ENCODE results near the gene MAPK1IP1L.
A peak's percentile ranks its signal among the peaks of the same experiment; 100 is the strongest.

The MAPK1IP1L gene

DNA sequence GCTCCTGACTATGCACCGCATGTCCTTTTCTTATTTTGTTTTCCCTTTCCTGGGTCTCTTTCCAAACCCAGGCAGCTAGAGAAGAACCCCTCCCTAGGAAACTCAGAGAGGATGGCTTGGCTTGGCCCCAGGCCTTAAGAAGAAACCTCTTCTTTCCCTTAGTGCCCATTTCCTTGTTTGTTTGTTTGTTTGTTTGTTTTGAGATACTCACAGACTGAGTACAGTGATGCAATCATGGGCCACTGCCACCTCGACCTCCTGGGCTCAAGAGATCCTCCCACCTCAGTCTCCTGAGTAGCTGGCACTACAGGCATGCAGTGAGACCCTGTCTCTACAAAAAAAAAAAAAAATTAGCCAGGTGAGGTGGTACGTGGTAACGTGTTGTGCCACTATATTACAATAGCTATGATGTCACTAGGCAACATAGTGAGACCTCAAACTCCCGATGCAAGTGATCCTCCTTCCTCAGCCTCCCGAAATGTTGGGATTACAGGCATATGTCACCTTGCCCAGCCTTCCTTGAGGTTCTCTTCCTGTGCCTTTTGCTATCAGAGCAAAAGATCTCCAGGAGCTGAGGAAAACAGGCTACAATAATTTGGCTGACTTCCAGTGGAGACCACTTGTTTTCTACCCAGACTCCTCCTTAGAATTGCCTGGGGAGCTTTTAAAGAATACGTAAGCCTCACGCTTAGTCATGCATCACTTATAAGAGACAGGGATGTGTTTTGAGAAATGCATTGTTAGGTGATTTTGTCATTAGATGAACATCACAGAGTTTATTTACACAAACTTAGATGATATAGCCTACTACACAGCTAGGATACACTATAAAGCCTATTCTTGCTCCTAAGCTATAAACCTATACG lies 43.1 kb downstream of the MAPK1IP1L start:
- DNase-seq (ENCODE audit: low read depth in 2 of 2) = peak in 1 of 2 donors; percentile 64
- TF ChIP-seq, protein P1, sequence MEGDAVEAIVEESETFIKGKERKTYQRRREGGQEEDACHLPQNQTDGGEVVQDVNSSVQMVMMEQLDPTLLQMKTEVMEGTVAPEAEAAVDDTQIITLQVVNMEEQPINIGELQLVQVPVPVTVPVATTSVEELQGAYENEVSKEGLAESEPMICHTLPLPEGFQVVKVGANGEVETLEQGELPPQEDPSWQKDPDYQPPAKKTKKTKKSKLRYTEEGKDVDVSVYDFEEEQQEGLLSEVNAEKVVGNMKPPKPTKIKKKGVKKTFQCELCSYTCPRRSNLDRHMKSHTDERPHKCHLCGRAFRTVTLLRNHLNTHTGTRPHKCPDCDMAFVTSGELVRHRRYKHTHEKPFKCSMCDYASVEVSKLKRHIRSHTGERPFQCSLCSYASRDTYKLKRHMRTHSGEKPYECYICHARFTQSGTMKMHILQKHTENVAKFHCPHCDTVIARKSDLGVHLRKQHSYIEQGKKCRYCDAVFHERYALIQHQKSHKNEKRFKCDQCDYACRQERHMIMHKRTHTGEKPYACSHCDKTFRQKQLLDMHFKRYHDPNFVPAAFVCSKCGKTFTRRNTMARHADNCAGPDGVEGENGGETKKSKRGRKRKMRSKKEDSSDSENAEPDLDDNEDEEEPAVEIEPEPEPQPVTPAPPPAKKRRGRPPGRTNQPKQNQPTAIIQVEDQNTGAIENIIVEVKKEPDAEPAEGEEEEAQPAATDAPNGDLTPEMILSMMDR (IDR thresholded peaks at IDR 0.05; ENCODE audit: low read depth, low read length) = no peak
- H3K4me3 ChIP-seq (replicated peaks in 1 of 2; ENCODE audit: low read depth in 2 of 2, low read length in 2 of 2) = no peak overlapping the region

DNA sequence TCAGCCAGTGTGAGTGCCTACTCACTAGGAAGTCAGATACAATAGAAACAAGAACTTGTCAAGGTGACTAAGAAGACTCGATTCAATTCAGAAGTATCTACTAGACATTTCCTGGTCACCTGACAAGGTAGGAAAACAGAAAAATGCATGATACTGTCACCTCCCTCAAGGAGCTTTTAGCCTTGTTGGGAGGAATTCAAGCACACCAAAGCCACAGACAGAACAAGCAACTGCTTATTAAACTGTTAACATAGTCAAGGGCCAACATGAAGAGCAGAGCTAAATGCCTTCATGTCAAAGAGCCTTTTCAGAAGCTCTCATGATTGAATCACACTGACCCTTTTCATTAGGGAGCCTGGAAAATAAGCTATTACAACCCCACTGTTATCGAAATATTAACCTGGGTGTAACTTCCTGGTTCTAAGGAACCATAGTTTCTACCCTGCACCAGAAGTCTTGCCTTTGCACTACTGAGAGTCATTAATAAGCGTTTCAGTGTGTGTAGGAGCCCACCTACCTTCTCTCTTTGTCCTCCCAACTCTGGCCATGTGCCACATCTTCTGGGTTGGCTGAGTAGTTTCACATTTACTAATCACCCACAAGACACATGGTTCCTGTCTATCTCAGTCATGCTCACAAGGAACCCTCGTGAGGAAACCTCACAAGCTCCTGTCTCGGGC lies 46.6 kb downstream of the MAPK1IP1L start:
- TF ChIP-seq, protein P1 (IDR thresholded peaks at IDR 0.05; ENCODE audit: low read depth, low read length) = no peak
- no peak for DNase-seq (ENCODE audit: low read depth in 2 of 2)
- H3K4me3 ChIP-seq (replicated peaks in 1 of 2; ENCODE audit: low read depth in 2 of 2, low read length in 2 of 2) = no peak overlapping the region

DNA sequence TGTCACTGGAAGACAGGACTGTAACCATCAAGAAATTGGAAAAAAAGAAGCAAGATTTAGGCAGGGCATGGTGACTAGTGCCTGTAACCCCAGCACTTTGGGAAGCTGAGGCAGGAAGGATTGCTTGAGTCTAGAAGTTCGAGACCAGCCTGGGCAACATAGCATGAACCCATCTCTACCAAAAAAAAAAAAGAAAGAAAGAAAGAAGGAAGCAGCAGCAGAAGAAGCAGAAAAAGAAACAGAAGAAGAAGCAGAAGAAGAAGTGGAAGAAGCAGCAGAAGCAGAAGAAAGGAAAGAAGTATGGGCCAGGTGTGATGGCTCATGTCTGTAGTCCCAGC lies 47.1 kb downstream of the MAPK1IP1L start:
- TF ChIP-seq, protein P1 (IDR thresholded peaks at IDR 0.05; ENCODE audit: low read depth, low read length) = no peak
- no peak overlapping the region for H3K4me3 ChIP-seq (replicated peaks in 1 of 2; ENCODE audit: low read depth in 2 of 2, low read length in 2 of 2)
- no peak for DNase-seq (ENCODE audit: low read depth in 2 of 2)

DNA sequence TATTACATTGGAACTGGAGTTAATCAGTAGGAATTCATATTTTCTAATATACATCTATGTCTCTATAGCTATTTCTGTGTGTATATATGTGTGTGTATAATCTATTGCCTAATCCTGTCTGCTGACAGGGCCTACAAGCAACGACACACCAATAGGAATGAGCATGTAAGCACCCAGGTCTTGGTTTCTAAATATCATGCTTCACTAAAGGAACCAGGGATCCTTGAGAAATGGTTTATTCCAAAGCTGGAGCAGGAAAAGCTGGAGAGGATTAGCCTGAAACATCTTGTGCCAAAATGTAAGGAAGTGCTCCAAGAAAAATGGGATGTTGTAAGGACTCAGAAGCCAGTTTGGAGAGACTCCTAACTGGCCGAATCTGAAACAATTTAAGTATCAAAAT lies 48.3 kb downstream of the MAPK1IP1L start:
- TF ChIP-seq, protein P1 (IDR thresholded peaks at IDR 0.05; ENCODE audit: low read depth, low read length) = no peak
- H3K4me3 ChIP-seq (replicated peaks in 1 of 2; ENCODE audit: low read depth in 2 of 2, low read length in 2 of 2) = no peak overlapping the region
- DNase-seq (ENCODE audit: low read depth in 2 of 2) = peak; percentile 34 to 88

DNA sequence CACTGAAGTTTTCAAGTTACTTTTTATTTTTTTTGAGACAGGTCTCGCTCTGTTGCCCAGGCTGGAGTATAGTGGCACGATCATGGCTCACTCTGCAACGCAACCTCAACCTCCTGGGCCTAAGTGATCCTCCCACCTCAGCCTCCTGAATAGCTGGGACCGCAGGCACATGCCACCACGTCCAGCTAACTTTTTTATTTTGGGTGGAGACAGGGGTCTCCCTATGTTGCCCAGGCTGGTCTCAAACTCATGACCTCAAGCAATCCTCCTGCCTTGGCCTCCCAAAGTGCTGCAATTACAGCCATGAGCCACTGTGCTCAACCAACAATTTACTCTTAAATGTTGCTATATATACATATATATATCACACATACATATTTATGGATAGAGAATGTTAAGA lies 50.3 kb downstream of the MAPK1IP1L start:
- H3K4me3 ChIP-seq (replicated peaks in 1 of 2; ENCODE audit: low read depth in 2 of 2, low read length in 2 of 2) = no peak overlapping the region
- no peak for DNase-seq (ENCODE audit: low read depth in 2 of 2)
- TF ChIP-seq, protein P1 (IDR thresholded peaks at IDR 0.05; ENCODE audit: low read depth, low read length) = no peak

DNA sequence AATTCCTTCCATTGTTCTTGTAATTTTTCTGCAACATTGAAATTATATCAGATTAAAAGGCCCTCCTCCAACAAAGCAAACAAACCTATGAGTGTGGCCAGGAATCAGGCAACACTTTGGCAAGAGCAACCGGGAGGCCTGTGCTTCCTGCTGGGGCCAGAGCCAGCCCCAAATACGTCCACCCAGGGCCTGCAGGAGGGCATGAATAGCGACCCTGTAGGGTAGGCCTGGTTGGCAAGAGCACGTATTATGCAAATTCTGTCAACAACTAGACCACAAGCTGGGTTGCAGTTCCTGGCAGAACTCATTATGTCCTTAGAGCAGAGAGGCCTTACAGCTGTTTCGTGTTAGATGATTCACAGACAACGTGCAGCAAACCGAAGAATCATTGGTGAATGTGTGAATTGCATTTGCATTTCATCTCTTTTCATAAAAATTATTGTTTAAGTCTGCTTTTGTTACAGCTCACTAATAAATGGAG lies 50.7 kb downstream of the MAPK1IP1L start:
- DNase-seq (ENCODE audit: low read depth in 2 of 2) = peak; percentile 98 to 100
- TF ChIP-seq, protein P1 (IDR thresholded peaks at IDR 0.05; ENCODE audit: low read depth, low read length) = no peak
- no peak overlapping the region for H3K4me3 ChIP-seq (replicated peaks in 1 of 2; ENCODE audit: low read depth in 2 of 2, low read length in 2 of 2)

Measured in cardiac fibroblast (primary cell).